H1 (cell line): ENCODE results near the gene KCNQ1. TPM values are rescaled to one million over a fixed set of nuclear protein-coding genes. Genes with fewer than 3 reads are reported as not detected.

ENCODE experiments used
- ASH2L ChIP-seq: fragments of 200-600, 300-600 bp; sonication (generic); IDR thresholded peaks from one replicate; pipeline ENCODE4 v1.7.1; 2017; ENCODE audit warnings: low read length
- BCL11A ChIP-seq, 2 experiments: IDR thresholded peaks; one replicate each; pipeline ENCODE4 v1.6.1; 2011; ENCODE audit warnings: low read depth in 2 of 2, low read length in 2 of 2, mild to moderate bottlenecking in 2 of 2
- CBX5 ChIP-seq: fragments of 300-800, 300-1000 bp; sonication (generic); IDR thresholded peaks from 2 replicates; pipeline ENCODE4 v1.7.1; 2016; ENCODE audit warnings: antibody characterized with exemption, low read length, low read depth
- CHD1 ChIP-seq: IDR thresholded peaks from 2 replicates; pipeline ENCODE4 v1.6.1; 2012; ENCODE audit warnings: low read depth, low read length, improper control_type of control experiment
- CTBP2 ChIP-seq: IDR thresholded peaks from 2 replicates; pipeline ENCODE4 v1.7.0; 2011; ENCODE audit warnings: borderline replicate concordance, mild to moderate bottlenecking, moderate library complexity, mixed read lengths, low read length; ENCODE audit not compliant: insufficient read depth, insufficient read length
- EP300 ChIP-seq, 2 experiments: IDR thresholded peaks; 1 replicate in 1 of 2; 2 replicates in 1 of 2; pipeline ENCODE4 v1.6.1; 2011 to 2012; ENCODE audit warnings: low read depth in 2 of 2, low read length in 2 of 2, mild to moderate bottlenecking in 2 of 2, borderline replicate concordance in 1 of 2, inconsistent platforms in 1 of 2, moderate library complexity in 1 of 2
- HDAC2 ChIP-seq, 2 experiments: fragments of 300-600 bp in 1 of 2; sonication (generic) in 1 of 2; IDR thresholded peaks; 2 replicates each; pipeline ENCODE4 v1.6.1; 2011 to 2012; ENCODE audit warnings: low read depth in 2 of 2, low read length in 2 of 2, mild to moderate bottlenecking in 2 of 2, moderate library complexity in 2 of 2, borderline replicate concordance in 1 of 2, inconsistent platforms in 1 of 2
- KDM1A ChIP-seq: fragments of 200-600, 300-600 bp; sonication (generic); IDR thresholded peaks from 2 replicates; pipeline ENCODE4 v1.7.1; 2016; ENCODE audit warnings: mild to moderate bottlenecking, low read length, borderline replicate concordance
- KDM4A ChIP-seq: IDR thresholded peaks from one replicate; pipeline ENCODE4 v1.7.1; 2012; ENCODE audit warnings: low read depth, mild to moderate bottlenecking, moderate library complexity, low read length, inconsistent platforms; ENCODE audit not compliant: severe bottlenecking
- KDM5A ChIP-seq: fragments of 200-600 bp; IDR thresholded peaks from 2 replicates; pipeline ENCODE4 v1.7.1; 2012; ENCODE audit warnings: mild to moderate bottlenecking, low read length, inconsistent platforms, mixed read lengths
- MAFK ChIP-seq: IDR thresholded peaks from 2 replicates; pipeline ENCODE4 v1.6.1; 2012; ENCODE audit warnings: low read depth, mild to moderate bottlenecking, improper control_type of control experiment, low read length
- NANOG ChIP-seq: IDR thresholded peaks from 2 replicates; pipeline ENCODE4 v1.6.1; 2011; ENCODE audit warnings: low read length, low read depth, mild to moderate bottlenecking, inconsistent platforms; ENCODE audit not compliant: insufficient read depth, poor library complexity, severe bottlenecking
- NRF1 ChIP-seq: IDR thresholded peaks from 2 replicates; pipeline ENCODE4 v1.6.1; 2011; ENCODE audit warnings: mild to moderate bottlenecking, low read depth, low read length, improper control_type of control experiment
- POLR2A ChIP-seq, 2 experiments: IDR thresholded peaks; 1 replicate in 1 of 2; 2 replicates in 1 of 2; pipeline ENCODE4 v1.6.1; 2011; ENCODE audit warnings: low read depth in 2 of 2, low read length in 2 of 2, mild to moderate bottlenecking in 2 of 2; ENCODE audit errors: control extremely low read depth in 1 of 2
- POU5F1 ChIP-seq: IDR thresholded peaks from 2 replicates; pipeline ENCODE4 v1.6.1; 2011; ENCODE audit warnings: low read depth, mild to moderate bottlenecking, low read length, moderate library complexity
- RAD21 ChIP-seq, 2 experiments: IDR thresholded peaks in 1 of 2; conservative IDR thresholded peaks in 1 of 2; 2 replicates each; pipeline ENCODE4 v1.6.1; 2011; ENCODE audit warnings: low read depth in 2 of 2, low read length in 2 of 2, improper control_type of control experiment in 1 of 2, inconsistent platforms in 1 of 2, mild to moderate bottlenecking in 1 of 2, moderate library complexity in 1 of 2
- SIN3A ChIP-seq, 2 experiments: IDR thresholded peaks in 1 of 2; conservative IDR thresholded peaks in 1 of 2; 2 replicates each; pipeline ENCODE4 v1.6.1; 2011 to 2012; ENCODE audit warnings: low read length in 2 of 2, improper control_type of control experiment in 1 of 2, low read depth in 1 of 2, mild to moderate bottlenecking in 1 of 2
- SRF ChIP-seq: IDR thresholded peaks from 2 replicates; pipeline ENCODE4 v1.6.1; 2011; ENCODE audit warnings: mild to moderate bottlenecking, low read depth, low read length, moderate library complexity
- SUZ12 ChIP-seq: fragments of 200-600 bp; sonication (generic); IDR thresholded peaks from 2 replicates; pipeline ENCODE4 v1.6.1; 2012; ENCODE audit warnings: mild to moderate bottlenecking, inconsistent platforms, low read length, moderate library complexity, mixed read lengths
- TBP ChIP-seq: IDR thresholded peaks from 2 replicates; pipeline ENCODE4 v1.6.1; 2011; ENCODE audit warnings: low read depth, low read length, improper control_type of control experiment
- TCF12 ChIP-seq: IDR thresholded peaks from 2 replicates; pipeline ENCODE4 v1.6.1; 2011; ENCODE audit warnings: low read depth, mild to moderate bottlenecking, low read length
- TEAD4 ChIP-seq: IDR thresholded peaks from 2 replicates; pipeline ENCODE4 v1.6.1; 2012; ENCODE audit warnings: low read depth, low read length, inconsistent platforms, mixed read lengths
- polyA plus RNA-seq, 7 experiments: library from polyadenylated mRNA; depleted of rRNA in 3 of 7; stranded (reverse) in 5 of 7; unstranded in 2 of 7; fragments of >200 nt in 5 of 7; fragments of 200-250 nt in 2 of 7; gene quantifications; 1 replicate in 5 of 7; 2 replicates in 1 of 7; 4 replicates in 1 of 7; pipeline versions ENCODE4 v1.2.1 to v1.2.3, GENCODE V29; 2011 to 2013; ENCODE audit warnings: missing spikeins in 2 of 7, mixed read lengths in 2 of 7
- total RNA-seq: library from RNA; stranded (reverse); fragmentation: NEBNext Ultra II Directional; extraction: Animal tissue kit (Norgen Biotek cat#: 25700); gene quantifications from 2 replicates; pipeline ENCODE4 v1.2.1, GENCODE V29; 2021

Gene KCNQ1
- total and polyA plus RNA-seq, 2 of the 8 experiments (the other 6 are each of a cell fraction or from before 2014, with no cell fraction given), result 1.9 to 2.0 TPM

DNA sequence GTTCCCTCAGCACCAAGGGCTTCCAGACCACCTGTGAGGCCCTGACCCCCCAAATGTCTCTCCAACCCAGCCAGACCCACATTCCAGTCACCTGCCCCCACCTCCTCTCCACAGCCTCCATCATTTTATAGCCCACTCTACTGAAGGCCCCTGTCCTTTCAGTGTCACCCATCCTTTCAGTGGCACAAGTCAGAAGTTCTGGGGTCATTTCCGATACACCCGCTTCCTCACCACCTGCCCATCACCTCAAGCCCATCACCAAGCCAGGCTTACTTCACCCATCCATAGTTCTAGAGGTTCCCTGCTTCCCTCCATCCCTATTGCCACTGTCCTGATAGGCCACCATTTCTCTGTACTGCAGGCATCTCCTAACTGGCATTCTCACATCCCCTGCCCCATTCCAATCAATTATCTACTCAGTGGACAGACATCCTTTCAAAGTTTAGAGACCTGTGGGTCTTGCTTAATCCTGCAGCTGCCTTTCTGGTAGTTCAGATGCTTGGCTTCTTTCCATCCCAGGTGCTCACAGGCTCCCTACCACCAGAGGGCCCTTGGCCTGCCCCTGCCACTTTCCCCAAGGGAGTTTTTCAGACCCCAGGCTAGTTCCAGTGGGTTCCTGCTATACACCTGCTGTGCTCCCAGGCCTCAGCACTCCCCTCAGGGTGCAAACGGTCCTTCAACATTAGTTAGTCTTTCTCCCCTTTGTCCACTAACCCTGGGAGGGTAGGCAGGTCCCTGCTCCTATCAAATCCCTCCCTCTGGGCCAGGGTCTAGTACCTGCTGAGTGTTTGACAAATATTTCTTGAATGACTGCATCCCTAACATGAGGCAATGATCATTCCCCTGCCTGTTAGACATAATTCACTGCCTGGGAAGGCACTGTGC is 247.4 kb downstream of the KCNQ1 start (continued):
- TF ChIP-seq SRF (no peak), NRF1 (no peak), EP300 (IDR thresholded peaks at IDR 0.05; ENCODE audit: borderline replicate concordance in 1 of 2, low read depth in 2 of 2, low read length in 2 of 2) (no peak), MAFK (no peak), TEAD4 (no peak), POU5F1 (no peak), CHD1 (no peak), POLR2A (IDR thresholded peaks at IDR 0.05; ENCODE audit: control extremely low read depth in 1 of 2, low read depth in 2 of 2, low read length in 2 of 2) (no peak), TBP (no peak), ASH2L (no peak), SIN3A (conservative IDR thresholded peaks at IDR 0.05 in 1 of 2, IDR thresholded peaks at IDR 0.05 in 1 of 2; ENCODE audit: low read depth in 1 of 2, low read length in 2 of 2) (no peak), KDM5A (no peak), CBX5 (no peak), TCF12 (peak; percentile 93), KDM1A (no peak), CTBP2 (no peak), RAD21 (IDR thresholded peaks at IDR 0.05 in 1 of 2, conservative IDR thresholded peaks at IDR 0.05 in 1 of 2; ENCODE audit: low read depth in 2 of 2, low read length in 2 of 2) (peak; percentile 45 to 65), KDM4A (no peak), BCL11A (IDR thresholded peaks at IDR 0.05; ENCODE audit: low read depth in 2 of 2, low read length in 2 of 2) (no peak), NANOG (no peak), HDAC2 (IDR thresholded peaks at IDR 0.05; ENCODE audit: borderline replicate concordance in 1 of 2, low read depth in 2 of 2, low read length in 2 of 2) (no peak), SUZ12 (0 out of 2 replicates have a peak, but pooled peaks have one; percentile 18)
